Midbrain (tissue), 1 donor: ENCODE data around the gene MID2.
"Not testable (repeated sequence)": the region's sequence is repeated elsewhere in the genome, so short reads cannot be mapped to it uniquely, and the experiment has no call there.

Experiments
- DNase-seq: peaks from one replicate; lab custom pipeline; 2025; lab: John Stamatoyannopoulos, UW

The MID2 gene

GRCh38 chrX:107842715-107843400 is 17.2 kb downstream of the MID2 start:
- DNase-seq = no peak

GRCh38 chrX:107845625-107846024 is 20.0 kb downstream of the MID2 start:
- DNase-seq = no peak

GRCh38 chrX:107848591-107848990 is 22.9 kb downstream of the MID2 start:
- no peak for DNase-seq

GRCh38 chrX:107849747-107850421 is 24.2 kb downstream of the MID2 start:
- no peak for DNase-seq

- DNase-seq = no peak
Measured at GRCh38 chrX:107850422-107850765, 24.7 kb downstream of the MID2 start.

GRCh38 chrX:107851215-107851614 is 25.5 kb downstream of the MID2 start:
- no peak for DNase-seq

GRCh38 chrX:107851665-107852064 is 26.0 kb downstream of the MID2 start:
- DNase-seq = not testable (repeated sequence)

GRCh38 chrX:107856289-107856688 is 30.6 kb downstream of the MID2 start:
- DNase-seq = no peak

- not testable (repeated sequence) for DNase-seq
Measured at GRCh38 chrX:107857041-107857440, 31.4 kb downstream of the MID2 start.

- DNase-seq = no peak
Measured at GRCh38 chrX:107857837-107858236, 32.2 kb downstream of the MID2 start.

- DNase-seq = no peak
Measured at GRCh38 chrX:107861056-107861455, 35.4 kb downstream of the MID2 start.

- DNase-seq = no peak
Measured at GRCh38 chrX:107871136-107871535, 45.5 kb downstream of the MID2 start.

GRCh38 chrX:107878106-107878505 is 52.4 kb downstream of the MID2 start:
- DNase-seq = no peak

- no peak for DNase-seq
Measured at GRCh38 chrX:107880054-107880610, 54.5 kb downstream of the MID2 start.

GRCh38 chrX:107894038-107894437 is 68.4 kb downstream of the MID2 start:
- no peak for DNase-seq

GRCh38 chrX:107902721-107903120 is 77.1 kb downstream of the MID2 start:
- DNase-seq = no peak

- DNase-seq = no peak
Measured at GRCh38 chrX:107905366-107905765, 79.7 kb downstream of the MID2 start.

- no peak for DNase-seq
Measured at GRCh38 chrX:107924136-107924746, 98.6 kb downstream of the MID2 start.

- no peak for DNase-seq
Measured at GRCh38 chrX:107934262-107934661, 108.6 kb downstream of the MID2 start.

- no peak for DNase-seq
Measured at GRCh38 chrX:107935200-107935599, 109.5 kb downstream of the MID2 start.

GRCh38 chrX:107935664-107936433 is 110.2 kb downstream of the MID2 start:
- DNase-seq = no peak

GRCh38 chrX:107936434-107936730 is 110.7 kb downstream of the MID2 start:
- DNase-seq = no peak

GRCh38 chrX:107940095-107940494 is 114.4 kb downstream of the MID2 start:
- no peak for DNase-seq
